ENCODE data around the gene FLNB. TPM values are rescaled to one million over a fixed set of nuclear protein-coding genes. Genes with fewer than 3 reads are reported as not detected.
A peak's percentile ranks its signal among the peaks of the same experiment; 100 is the strongest.

The FLNB gene
- total RNA-seq, 1 experiment from 2014 or later = 83.4 TPM

DNA sequence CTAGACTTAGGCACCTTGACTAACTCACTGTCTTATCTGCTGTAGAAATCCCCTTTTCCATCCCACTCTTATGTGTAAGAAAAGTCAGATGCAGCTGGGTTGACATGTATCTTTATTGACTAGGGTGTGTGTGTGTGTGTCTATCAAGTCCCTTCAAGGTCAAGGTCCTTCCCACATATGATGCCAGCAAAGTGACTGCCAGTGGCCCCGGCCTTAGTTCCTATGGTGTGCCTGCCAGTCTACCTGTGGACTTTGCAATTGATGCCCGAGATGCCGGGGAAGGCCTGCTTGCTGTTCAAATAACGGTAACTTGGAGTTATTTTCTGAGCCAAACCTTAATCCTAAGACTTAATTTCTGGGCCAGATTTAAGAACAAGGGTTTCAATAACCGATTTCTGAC lies 126.2 kb downstream of the FLNB start:
- Histone ChIP-seq H3K27ac (ENCODE audit: insufficient read length, low read depth, low read length) (no peak overlapping the region), H3K79me1 (ENCODE audit: insufficient read depth, low read depth, low read length, poor library complexity, severe bottlenecking) (no peaks in the 10 kb centered on the region), H3K23ac (ENCODE audit: insufficient read length, low read depth, low read length) (no peak overlapping the region), H2BK20ac (ENCODE audit: low read depth, low read length, poor library complexity, severe bottlenecking) (no peak overlapping the region), H4K91ac (ENCODE audit: insufficient read length, low read depth, low read length) (no peak overlapping the region), H2BK12ac (ENCODE audit: insufficient read length, low read depth, low read length) (no peak overlapping the region), H3K18ac (ENCODE audit: insufficient read length, low read depth, low read length) (no peak overlapping the region), H3K56ac (ENCODE audit: insufficient read length, low read depth, low read length) (no peak overlapping the region), H3K79me2 (ENCODE audit: insufficient read depth, low read length) (no peaks in the 10 kb centered on the region), H3K23me2 (ENCODE audit: insufficient read length, low read depth, low read length, poor library complexity, severe bottlenecking) (no peaks in the 10 kb centered on the region), H3K27me3 (ENCODE audit: insufficient read depth, low read length) (no peaks in the 10 kb centered on the region), H3K9me3 (ENCODE audit: control insufficient read depth, low read depth, low read length) (no peaks in the 10 kb centered on the region), H3K4ac (ENCODE audit: low read depth, low read length) (no peak overlapping the region), H3K4me2 (ENCODE audit: insufficient read depth, insufficient read length, low read length) (no peak overlapping the region), H4K5ac (ENCODE audit: insufficient read length, low read depth, low read length) (no peak overlapping the region), H2AFZ (ENCODE audit: low read length) (no peak overlapping the region), H3K9ac (ENCODE audit: extremely low read depth, insufficient read length, low read length) (no peak overlapping the region), H3T11ph (ENCODE audit: low read length) (no peak overlapping the region), H4K8ac (replicated peaks; ENCODE audit: insufficient read length, low read depth, low read length) (no peak overlapping the region), H4K20me1 (ENCODE audit: control insufficient read depth, insufficient read depth, insufficient read length) (no peaks in the 10 kb centered on the region), H2AK5ac (ENCODE audit: insufficient read length, low read length) (no peak overlapping the region), H3K4me1 (ENCODE audit: insufficient read depth, low read length) (no peaks in the 10 kb centered on the region), H2BK120ac (ENCODE audit: low read depth, low read length, poor library complexity, severe bottlenecking) (no peak overlapping the region), H3K14ac (ENCODE audit: insufficient read depth, low read length) (no peak overlapping the region), H2BK15ac (ENCODE audit: low read depth, low read length) (no peak overlapping the region), H2BK5ac (ENCODE audit: insufficient read length, low read length) (no peak overlapping the region)
- no peak for DNase-seq
- Mint-ChIP-seq H3K4me3 (no peak overlapping the region), H3K27ac (peak overlapping the region in 1 of 3 experiments; percentile 17; a peak in 1 of 7 replicates), H3K4me1 (no peaks in the 10 kb centered on the region), H3K36me3 (ENCODE audit: insufficient read depth in 1 of 3, low read depth in 3 of 3) (peaks cover 29 to 77% (median 65%) of the 10 kb centered on the region in 3 experiments; a peak in 6 of 7 replicates), H3K9me3 (no peaks in the 10 kb centered on the region), H3K27me3 (ENCODE audit: low read depth) (no peaks in the 10 kb centered on the region)
- WGBS (ENCODE audit: extremely low coverage, insufficient read length, low lambda C conversion rate) = no CpG with 5 or more reads among the region's 5 CpGs
- TF ChIP-seq, protein P1, sequence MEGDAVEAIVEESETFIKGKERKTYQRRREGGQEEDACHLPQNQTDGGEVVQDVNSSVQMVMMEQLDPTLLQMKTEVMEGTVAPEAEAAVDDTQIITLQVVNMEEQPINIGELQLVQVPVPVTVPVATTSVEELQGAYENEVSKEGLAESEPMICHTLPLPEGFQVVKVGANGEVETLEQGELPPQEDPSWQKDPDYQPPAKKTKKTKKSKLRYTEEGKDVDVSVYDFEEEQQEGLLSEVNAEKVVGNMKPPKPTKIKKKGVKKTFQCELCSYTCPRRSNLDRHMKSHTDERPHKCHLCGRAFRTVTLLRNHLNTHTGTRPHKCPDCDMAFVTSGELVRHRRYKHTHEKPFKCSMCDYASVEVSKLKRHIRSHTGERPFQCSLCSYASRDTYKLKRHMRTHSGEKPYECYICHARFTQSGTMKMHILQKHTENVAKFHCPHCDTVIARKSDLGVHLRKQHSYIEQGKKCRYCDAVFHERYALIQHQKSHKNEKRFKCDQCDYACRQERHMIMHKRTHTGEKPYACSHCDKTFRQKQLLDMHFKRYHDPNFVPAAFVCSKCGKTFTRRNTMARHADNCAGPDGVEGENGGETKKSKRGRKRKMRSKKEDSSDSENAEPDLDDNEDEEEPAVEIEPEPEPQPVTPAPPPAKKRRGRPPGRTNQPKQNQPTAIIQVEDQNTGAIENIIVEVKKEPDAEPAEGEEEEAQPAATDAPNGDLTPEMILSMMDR (conservative IDR thresholded peaks at IDR 0.05) = no peak

All from H9 (cell line).